GM18861 (cell line): ENCODE data around the gene SLC4A11.

Source experiments
- ATAC-seq: cut with Tn5 transposase; IDR thresholded peaks from one replicate; pipeline ENCODE4 v1.9.1; 2021; ENCODE audit not compliant: unreplicated experiment

SLC4A11 gene

GRCh38 chr20:3247638-3248037, 8.6 kb upstream of the SLC4A11 start:
- no peak for ATAC-seq

GRCh38 chr20:3246682-3247081, 7.7 kb upstream of the SLC4A11 start:
- no peak for ATAC-seq

GRCh38 chr20:3245711-3246110, 6.7 kb upstream of the SLC4A11 start:
- no peak for ATAC-seq

GRCh38 chr20:3245156-3245555, 6.2 kb upstream of the SLC4A11 start:
- ATAC-seq: no peak

GRCh38 chr20:3244613-3245012, 5.6 kb upstream of the SLC4A11 start:
- ATAC-seq: no peak

- ATAC-seq: no peak
Measured at GRCh38 chr20:3243718-3244358, 4.8 kb upstream of the SLC4A11 start.

- ATAC-seq: no peak
Measured at GRCh38 chr20:3242172-3242692, 3.2 kb upstream of the SLC4A11 start.

- no peak for ATAC-seq
Measured at GRCh38 chr20:3240776-3241363, 1.9 kb upstream of the SLC4A11 start.

- ATAC-seq: no peak
Measured at GRCh38 chr20:3239867-3240775, 1.1 kb upstream of the SLC4A11 start.

GRCh38 chr20:3238616-3239025, 369 bp downstream of the SLC4A11 start:
- no peak for ATAC-seq

GRCh38 chr20:3237958-3238615, 903 bp downstream of the SLC4A11 start:
- ATAC-seq: no peak

- no peak for ATAC-seq
Measured at GRCh38 chr20:3237011-3237957, 1.7 kb downstream of the SLC4A11 start.

- no peak for ATAC-seq
Measured at GRCh38 chr20:3235666-3236324, 3.2 kb downstream of the SLC4A11 start.

- no peak for ATAC-seq
Measured at GRCh38 chr20:3233991-3234498, 4.9 kb downstream of the SLC4A11 start.

GRCh38 chr20:3233131-3233990, 5.6 kb downstream of the SLC4A11 start:
- ATAC-seq: no peak

GRCh38 chr20:3231889-3232588, 7.0 kb downstream of the SLC4A11 start:
- no peak for ATAC-seq

GRCh38 chr20:3231116-3231515, 7.9 kb downstream of the SLC4A11 start:
- ATAC-seq: no peak

GRCh38 chr20:3229798-3230197, 9.2 kb downstream of the SLC4A11 start:
- ATAC-seq: no peak
